ENCODE data around the gene TMEM223. TPM values are rescaled to one million over a fixed set of nuclear protein-coding genes. Genes with fewer than 3 reads are reported as not detected.
"Not testable (repeated sequence)": the region's sequence is repeated elsewhere in the genome, so short reads cannot be mapped to it uniquely, and the experiment has no call there.

Gene TMEM223, protein sequence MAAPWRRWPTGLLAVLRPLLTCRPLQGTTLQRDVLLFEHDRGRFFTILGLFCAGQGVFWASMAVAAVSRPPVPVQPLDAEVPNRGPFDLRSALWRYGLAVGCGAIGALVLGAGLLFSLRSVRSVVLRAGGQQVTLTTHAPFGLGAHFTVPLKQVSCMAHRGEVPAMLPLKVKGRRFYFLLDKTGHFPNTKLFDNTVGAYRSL
- total RNA-seq = 18.6 and 19.5 TPM in 2 replicates

DNA sequence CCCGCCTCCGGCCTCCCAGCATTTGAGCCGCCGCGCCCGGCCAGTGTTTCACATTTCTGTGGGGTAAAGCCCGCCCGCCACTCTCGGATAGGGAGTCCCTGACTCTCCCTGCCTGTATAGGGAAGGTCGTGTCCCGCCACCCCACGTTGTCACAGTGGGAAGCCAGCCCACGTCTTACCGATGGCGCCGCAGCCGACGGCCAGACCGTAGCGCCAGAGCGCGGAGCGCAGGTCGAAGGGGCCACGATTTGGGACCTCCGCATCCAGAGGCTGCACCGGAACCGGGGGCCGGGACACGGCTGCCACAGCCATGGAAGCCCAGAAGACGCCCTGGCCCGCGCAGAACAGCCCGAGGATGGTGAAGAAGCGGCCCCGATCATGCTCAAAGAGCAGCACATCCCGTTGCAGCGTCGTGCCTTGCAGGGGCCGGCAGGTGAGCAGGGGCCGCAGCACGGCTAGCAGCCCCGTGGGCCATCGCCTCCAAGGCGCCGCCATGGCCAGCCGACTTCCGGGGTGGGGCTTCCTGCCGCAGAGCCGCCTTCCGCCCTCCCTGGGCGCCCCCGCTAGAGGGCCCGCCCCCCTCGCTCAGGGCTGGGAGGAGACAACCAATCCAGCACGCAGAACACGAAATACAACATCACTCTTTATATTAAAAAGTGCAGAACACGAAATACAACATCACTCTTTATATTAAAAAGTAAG lies at the start of gene TMEM223:
Gene TMEM223, minus strand, starts transcription at position 506 of the 701 bp plus-strand sequence. Its CDS starts 12 bp downstream, at position 494.
- no peak for FAIRE-seq

DNA sequence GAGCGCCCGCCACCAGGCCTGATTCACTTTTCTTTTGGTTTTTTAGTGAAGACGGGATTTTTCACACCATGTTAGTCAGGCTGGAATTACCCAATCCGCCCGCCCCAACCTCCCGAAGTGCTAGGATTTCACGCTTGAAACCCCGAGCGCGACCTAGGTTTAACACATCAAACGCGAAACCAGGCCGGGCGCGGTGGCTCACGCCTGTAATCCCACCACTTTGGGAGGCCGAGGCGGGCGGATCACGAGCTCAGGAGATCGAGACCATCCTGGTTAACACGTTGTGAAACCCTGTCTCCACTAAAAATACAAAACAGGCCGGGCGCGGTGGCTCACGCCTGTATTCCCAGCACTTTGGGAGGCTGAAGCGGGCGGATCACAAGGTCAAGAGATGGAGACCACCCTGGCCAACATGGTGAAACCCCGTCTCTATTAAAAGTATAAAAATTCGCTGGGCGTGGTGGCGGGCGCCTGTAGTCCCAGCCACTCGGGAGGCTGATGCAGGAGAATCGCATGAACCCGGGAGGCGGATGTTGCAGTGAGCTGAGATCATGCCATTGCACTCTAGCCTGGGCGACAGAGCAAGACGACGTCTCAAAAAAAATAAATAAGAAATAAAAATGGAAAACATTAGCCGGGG lies 49.0 kb upstream of the TMEM223 start:
- not testable (repeated sequence) for H3K36me3 ChIP-seq (ENCODE audit: control insufficient read depth, insufficient read depth, low read length); H3K27me3 ChIP-seq (ENCODE audit: control insufficient read depth, insufficient read depth, low read length); FAIRE-seq
- peak; percentile 73 for DNase-seq (ENCODE audit: low read depth)
- peak overlapping the region; percentile 91 for H3K4me3 ChIP-seq (ENCODE audit: low read depth, low read length)

More for the DNA sequence above, at the start of gene TMEM223:
- Histone ChIP-seq H3K36me3 (ENCODE audit: control insufficient read depth, insufficient read depth, low read length) (peaks cover 21% of the 10 kb centered on the region), H3K4me3 (ENCODE audit: low read depth, low read length) (peak within 1 kb of the TSS; percentile 89), H3K27me3 (ENCODE audit: control insufficient read depth, insufficient read depth, low read length) (no peaks in the 10 kb centered on the region)
- DNase-seq (ENCODE audit: low read depth) = peak; percentile 65
- TF ChIP-seq, protein P1, sequence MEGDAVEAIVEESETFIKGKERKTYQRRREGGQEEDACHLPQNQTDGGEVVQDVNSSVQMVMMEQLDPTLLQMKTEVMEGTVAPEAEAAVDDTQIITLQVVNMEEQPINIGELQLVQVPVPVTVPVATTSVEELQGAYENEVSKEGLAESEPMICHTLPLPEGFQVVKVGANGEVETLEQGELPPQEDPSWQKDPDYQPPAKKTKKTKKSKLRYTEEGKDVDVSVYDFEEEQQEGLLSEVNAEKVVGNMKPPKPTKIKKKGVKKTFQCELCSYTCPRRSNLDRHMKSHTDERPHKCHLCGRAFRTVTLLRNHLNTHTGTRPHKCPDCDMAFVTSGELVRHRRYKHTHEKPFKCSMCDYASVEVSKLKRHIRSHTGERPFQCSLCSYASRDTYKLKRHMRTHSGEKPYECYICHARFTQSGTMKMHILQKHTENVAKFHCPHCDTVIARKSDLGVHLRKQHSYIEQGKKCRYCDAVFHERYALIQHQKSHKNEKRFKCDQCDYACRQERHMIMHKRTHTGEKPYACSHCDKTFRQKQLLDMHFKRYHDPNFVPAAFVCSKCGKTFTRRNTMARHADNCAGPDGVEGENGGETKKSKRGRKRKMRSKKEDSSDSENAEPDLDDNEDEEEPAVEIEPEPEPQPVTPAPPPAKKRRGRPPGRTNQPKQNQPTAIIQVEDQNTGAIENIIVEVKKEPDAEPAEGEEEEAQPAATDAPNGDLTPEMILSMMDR (IDR thresholded peaks at IDR 0.05; ENCODE audit: insufficient read depth, low read length, severe bottlenecking) = peak; percentile 21

DNA sequence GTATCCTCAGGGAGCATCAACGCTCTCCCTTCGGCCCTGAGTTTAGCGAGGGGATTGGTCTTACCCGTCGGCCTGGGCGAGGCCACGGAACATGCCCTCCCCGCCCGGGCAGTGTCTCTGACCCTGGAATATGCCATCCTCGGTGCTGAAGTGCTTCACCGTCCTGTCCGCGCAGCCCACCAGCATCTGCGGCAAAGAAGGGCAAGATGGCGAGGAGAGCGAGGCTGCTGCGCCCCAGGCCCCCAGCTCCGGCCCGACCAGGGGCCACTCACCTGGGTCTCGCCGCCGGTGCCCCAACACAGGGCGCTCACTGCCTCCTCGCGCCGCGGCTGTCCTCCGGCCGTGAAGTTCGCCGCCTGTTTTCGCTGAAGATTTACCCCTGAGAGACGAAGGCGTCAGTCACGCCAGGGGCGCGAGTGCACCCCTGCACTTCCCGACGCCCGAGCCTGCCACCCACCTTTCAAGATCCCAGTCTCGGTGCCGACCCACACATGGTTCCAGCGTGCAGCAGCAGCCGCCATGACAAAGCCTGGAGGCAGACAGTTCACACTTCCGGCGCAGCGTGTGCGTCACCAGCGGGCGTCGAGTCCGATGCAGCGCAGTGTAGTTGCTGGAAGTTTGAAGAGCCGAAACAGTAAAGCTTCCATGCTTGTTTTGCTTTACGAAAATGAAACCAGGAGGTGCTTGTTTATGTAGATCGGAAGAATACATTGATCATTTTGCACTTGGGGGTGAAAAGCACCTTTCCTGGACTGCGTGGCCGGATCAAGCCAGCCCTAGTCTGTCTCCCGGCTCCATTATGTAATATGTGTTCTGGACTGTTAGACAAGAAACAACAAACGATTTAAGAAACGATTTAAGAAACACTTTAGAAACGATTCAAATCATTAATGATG lies 47.5 kb upstream of the TMEM223 start, which contains the start of gene WDR74:
Gene WDR74, minus strand, starts transcription at position 541 of the 896 bp plus-strand sequence. Its CDS starts 20 bp downstream, at position 521.
- H3K36me3 ChIP-seq (ENCODE audit: control insufficient read depth, insufficient read depth, low read length) = peaks cover 18% of the 10 kb centered on the region
- H3K4me3 ChIP-seq (ENCODE audit: low read depth, low read length) = peak within 1 kb of the TSS; percentile 91
- TF ChIP-seq, protein P1 (IDR thresholded peaks at IDR 0.05; ENCODE audit: insufficient read depth, low read length, severe bottlenecking) = no peak
- DNase-seq (ENCODE audit: low read depth) (peak; percentile 84), FAIRE-seq (no peak)
- no peaks in the 10 kb centered on the region for H3K27me3 ChIP-seq (ENCODE audit: control insufficient read depth, insufficient read depth, low read length)

DNA sequence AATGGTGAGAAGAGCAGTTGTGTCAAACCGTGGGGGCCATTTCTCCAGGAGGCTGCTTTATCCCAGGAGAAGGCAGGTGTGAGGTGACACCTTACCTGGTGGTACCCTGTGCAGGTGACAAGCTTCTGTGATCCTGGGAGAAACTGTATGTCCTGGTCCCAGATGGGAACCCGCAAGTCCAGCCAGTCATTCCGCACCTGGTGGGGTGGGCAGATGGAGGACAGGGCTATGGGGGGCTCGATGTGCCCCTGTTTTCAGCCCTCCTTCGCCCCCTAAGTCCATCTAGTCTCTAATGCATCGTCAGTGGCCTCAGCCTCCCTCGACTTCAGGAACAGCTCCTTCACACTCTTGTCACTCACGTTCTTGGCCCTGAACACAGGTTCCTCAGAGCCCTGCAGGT lies 43.5 kb upstream of the TMEM223 start:
- FAIRE-seq = no peak
- no peak overlapping the region for H3K4me3 ChIP-seq (ENCODE audit: low read depth, low read length)
- TF ChIP-seq, protein P1 (IDR thresholded peaks at IDR 0.05; ENCODE audit: insufficient read depth, low read length, severe bottlenecking) = no peak
- peaks cover 24% of the 10 kb centered on the region for H3K36me3 ChIP-seq (ENCODE audit: control insufficient read depth, insufficient read depth, low read length)
- no peak for DNase-seq (ENCODE audit: low read depth)
- H3K27me3 ChIP-seq (ENCODE audit: control insufficient read depth, insufficient read depth, low read length) = no peaks in the 10 kb centered on the region

DNA sequence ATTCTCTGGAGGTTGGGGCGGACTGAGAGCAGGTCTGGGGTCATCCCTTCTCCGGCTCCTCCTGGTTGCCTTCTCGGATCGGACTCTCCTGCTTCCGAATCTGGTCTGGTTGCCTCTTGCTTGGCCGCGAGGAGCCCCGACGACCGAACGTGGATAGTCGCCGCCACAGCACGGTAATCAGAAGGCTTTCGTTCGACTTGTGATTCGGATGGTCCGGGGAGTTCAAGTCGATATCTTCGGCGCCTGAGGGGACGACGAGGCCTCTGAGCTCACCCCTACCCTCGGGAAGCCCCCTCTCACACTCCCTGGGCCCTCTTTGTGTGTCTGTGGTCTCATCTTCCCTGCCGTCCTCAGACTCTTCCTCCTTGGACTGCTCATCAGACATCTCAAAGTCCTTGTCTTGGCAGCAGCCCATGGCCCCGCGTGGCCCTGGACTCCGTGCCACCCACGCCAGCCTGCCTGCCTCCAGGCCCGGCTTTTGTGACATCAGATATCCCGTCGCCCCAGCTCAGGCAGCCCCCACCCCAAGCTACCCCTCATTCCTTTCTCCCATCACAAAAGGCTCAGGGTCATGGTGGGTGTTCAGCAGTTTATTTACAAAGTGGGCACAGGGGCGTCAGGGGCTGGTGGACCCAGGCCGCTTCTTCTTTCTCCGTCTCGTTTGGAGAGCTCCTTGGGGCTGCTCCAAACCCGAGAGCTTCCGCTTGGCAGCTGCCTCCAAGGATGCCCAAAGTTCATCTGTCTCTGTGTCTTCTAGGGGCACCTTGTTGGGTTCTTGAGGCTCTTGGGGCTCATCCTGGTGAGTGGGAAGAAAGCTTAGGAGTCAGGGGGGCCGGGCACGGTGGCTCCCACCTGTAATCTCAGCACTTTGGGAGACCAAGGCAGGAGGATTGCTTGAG lies 40.8 kb upstream of the TMEM223 start, which contains the start of gene TEX54:
Gene TEX54, minus strand, starts transcription at position 506 of the 899 bp plus-strand sequence.
- H3K36me3 ChIP-seq (ENCODE audit: control insufficient read depth, insufficient read depth, low read length) = peaks cover 23% of the 10 kb centered on the region
- DNase-seq (ENCODE audit: low read depth) = peak; percentile 32
- TF ChIP-seq, protein P1 (IDR thresholded peaks at IDR 0.05; ENCODE audit: insufficient read depth, low read length, severe bottlenecking) = no peak

More for the DNA sequence above, 40.8 kb upstream of the TMEM223 start, which contains the start of gene TEX54:
- Histone ChIP-seq H3K27me3 (ENCODE audit: control insufficient read depth, insufficient read depth, low read length) (no peaks in the 10 kb centered on the region), H3K4me3 (ENCODE audit: low read depth, low read length) (peak within 1 kb of the TSS; percentile 88)
- FAIRE-seq = no peak

Measured in bronchial epithelial cell (primary cell).